Retinal pigment epithelial cell (primary cell): ENCODE measurements around the gene TMEM131L.

ENCODE experiments used
- DNase-seq: peaks from one replicate; pipeline ENCODE4 v3.0.0-alpha.2; 2010; ENCODE audit warnings: low read depth
- H3K4me3 ChIP-seq: 2 replicates; pipeline ENCODE4 v1.5.1; 2011; ENCODE audit warnings: mild to moderate bottlenecking, low read length, control low read depth, moderate library complexity
- CTCF ChIP-seq: conservative IDR thresholded peaks from 2 replicates; pipeline ENCODE4 v1.5.1; 2011; ENCODE audit warnings: low read depth, low read length, control low read depth, inconsistent platforms

The TMEM131L gene

DNA sequence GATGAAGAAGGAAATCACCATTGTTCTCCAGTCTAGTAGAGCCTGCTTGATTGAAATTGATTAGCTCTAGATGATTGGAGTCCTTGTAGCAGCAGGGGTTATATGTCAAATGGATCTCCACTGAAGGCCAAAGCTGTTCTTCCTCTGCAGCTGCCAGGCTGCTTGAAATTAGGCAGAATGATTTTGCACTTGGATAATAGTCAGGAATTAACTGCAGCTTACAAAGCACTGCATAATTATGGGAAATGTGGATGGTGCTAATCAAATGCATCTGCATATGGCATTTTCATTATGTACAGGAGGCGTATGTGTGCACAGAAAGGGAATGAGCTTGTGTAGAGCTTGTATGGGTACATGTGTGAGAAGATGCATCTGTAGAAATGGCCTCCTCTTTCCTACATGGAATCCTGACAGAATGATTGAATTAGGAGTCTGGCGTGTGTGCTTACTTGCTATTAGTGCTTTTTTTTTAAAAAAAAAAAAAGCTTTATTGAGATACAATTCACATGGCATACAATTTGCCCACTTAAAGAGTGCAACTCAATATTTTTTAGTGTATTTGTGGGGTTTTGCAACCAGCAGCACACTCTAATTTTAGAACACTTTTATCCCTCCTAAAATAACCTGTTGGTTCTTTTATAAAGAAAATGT, 65.9 kb downstream of the TMEM131L start:
- DNase-seq = no peak
- TF ChIP-seq CTCF = no peak
- H3K4me3 ChIP-seq = no peak overlapping the region

GRCh38 chr4:153532636-153533035, 66.5 kb downstream of the TMEM131L start:
- no peak for TF ChIP-seq CTCF
- no peak for DNase-seq
- H3K4me3 ChIP-seq = no peak overlapping the region

GRCh38 chr4:153533387-153533786, 67.2 kb downstream of the TMEM131L start:
- H3K4me3 ChIP-seq = no peak overlapping the region

GRCh38 chr4:153534792-153535629, 68.9 kb downstream of the TMEM131L start:
- no peak overlapping the region for H3K4me3 ChIP-seq
- TF ChIP-seq CTCF = no peak
- DNase-seq = no peak

More at GRCh38 chr4:153533387-153533786, 67.2 kb downstream of the TMEM131L start:
- no peak for TF ChIP-seq CTCF
- no peak for DNase-seq

DNA sequence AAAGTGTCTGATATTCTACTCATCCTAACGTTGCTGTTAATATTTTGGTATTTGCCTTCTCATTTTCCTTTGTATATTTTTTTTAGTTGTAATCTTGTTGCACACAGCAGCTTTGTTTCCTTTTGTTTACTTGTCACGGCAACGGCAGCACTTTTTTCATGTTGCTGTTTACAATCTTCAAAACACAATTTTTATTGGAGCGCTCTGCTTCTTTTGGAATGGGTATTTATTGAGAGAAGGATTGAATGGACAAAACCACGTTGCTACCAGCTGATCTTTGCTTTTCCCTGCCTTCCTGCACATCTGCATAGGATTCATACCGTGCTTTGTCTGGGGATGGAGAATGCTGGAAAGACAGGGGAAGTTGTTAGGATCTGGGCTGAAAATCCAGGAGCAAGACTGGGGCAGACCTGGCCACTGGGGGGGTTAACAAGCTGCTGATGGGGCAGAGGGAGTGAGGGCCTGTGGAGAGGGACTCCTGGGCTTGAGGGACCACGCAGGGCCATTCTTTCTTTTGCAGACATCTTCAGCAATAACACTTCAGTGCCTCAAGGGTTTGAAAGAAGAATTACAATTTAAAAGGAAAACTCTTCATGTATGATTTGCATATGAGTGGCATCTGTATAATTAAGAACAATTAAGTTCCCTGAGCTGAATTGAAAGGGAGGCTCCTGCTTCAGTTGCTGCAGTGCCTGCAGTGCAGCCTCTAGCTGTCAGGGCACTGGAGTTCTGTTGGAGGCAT, 69.8 kb downstream of the TMEM131L start:
- DNase-seq = no peak
- no peak for TF ChIP-seq CTCF
- no peak overlapping the region for H3K4me3 ChIP-seq

DNA sequence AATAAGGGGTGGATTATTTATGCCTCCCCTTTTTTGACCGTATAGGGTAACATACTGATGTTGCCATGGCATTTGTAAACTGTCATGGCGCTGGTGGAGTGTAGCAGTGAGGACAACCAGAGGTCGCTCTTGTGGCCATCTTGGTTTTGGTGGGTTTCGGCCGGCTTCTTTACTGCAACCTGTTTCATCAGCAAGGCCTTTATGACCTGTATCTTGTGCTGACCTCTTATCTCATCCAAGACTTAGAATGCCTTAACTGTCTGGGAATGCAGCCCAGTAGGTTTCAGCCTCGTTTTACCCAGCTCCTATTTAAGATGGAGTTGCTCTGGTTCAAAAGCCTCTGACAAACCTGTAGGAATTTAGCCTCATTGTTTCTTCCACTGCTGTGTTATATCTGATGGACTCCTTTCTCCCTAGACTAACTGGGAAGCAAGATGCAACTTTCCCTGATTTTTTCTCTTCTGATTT, 71.4 kb downstream of the TMEM131L start:
- DNase-seq = no peak
- no peak for TF ChIP-seq CTCF
- no peak overlapping the region for H3K4me3 ChIP-seq
